KOPT-K1 (cell line): ENCODE measurements around the gene KDM6A.
"Not testable (repeated sequence)": the region's sequence is repeated elsewhere in the genome, so short reads cannot be mapped to it uniquely, and the experiment has no call there.

ENCODE experiments used
- H3K27ac ChIP-seq: fragments of 200-600 bp; sonication (generic); 2 replicates; pipeline ENCODE4 v1.5.1; 2016; ENCODE audit warnings: antibody characterized with exemption, mild to moderate bottlenecking, low read depth, low read length; ENCODE audit not compliant: poor library complexity, severe bottlenecking
- H3K36me3 ChIP-seq: fragments of 200-600 bp; sonication (generic); 2 replicates; pipeline ENCODE4 v1.5.1; 2017; ENCODE audit warnings: antibody characterized with exemption, mild to moderate bottlenecking, low read length, moderate library complexity; ENCODE audit not compliant: insufficient read depth
- H3K9me3 ChIP-seq: fragments of 200-600 bp; sonication (generic); 2 replicates; pipeline ENCODE4 v1.5.1; 2017; ENCODE audit warnings: antibody characterized with exemption, low read length, mild to moderate bottlenecking; ENCODE audit not compliant: insufficient read depth, poor library complexity, severe bottlenecking

Gene KDM6A

GRCh38 chrX:44978976-44979375 is 106.0 kb downstream of the KDM6A start:
- Histone ChIP-seq H3K9me3 (peaks cover 48% of the 10 kb centered on the region), H3K36me3 (peaks cover 5% of the 10 kb centered on the region; the same call in 1 of the 2 replicates), H3K27ac (no peak overlapping the region)

DNA sequence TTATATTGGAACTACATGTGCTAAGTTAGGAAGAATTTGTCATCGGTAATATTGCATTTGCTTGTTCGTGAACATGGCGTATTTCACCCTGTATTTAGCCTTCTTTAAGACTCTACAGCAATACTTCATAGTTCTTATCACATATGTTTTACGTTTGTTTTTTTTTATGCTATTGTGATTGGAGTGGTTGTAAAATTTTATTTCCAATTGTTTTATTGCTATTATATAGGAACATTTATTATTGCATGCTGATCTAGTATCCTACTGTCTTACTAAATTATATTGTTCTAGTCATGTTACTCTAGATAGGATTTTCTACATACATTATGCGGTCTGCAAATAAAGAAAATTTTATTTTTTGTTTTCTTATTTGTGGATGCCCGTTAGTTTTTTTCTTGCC is 107.4 kb downstream of the KDM6A start:
- Histone ChIP-seq H3K9me3 (peaks cover 34% of the 10 kb centered on the region), H3K36me3 (0 out of 2 replicates have a peak, but pooled peaks cover 5% of the 10 kb centered on the region), H3K27ac (no peak overlapping the region)

GRCh38 chrX:44980883-44981282 is 107.9 kb downstream of the KDM6A start:
- peaks cover 29% of the 10 kb centered on the region for H3K9me3 ChIP-seq
- no peak overlapping the region for H3K27ac ChIP-seq
- H3K36me3 ChIP-seq: 0 out of 2 replicates have a peak, but pooled peaks cover 2% of the 10 kb centered on the region

DNA sequence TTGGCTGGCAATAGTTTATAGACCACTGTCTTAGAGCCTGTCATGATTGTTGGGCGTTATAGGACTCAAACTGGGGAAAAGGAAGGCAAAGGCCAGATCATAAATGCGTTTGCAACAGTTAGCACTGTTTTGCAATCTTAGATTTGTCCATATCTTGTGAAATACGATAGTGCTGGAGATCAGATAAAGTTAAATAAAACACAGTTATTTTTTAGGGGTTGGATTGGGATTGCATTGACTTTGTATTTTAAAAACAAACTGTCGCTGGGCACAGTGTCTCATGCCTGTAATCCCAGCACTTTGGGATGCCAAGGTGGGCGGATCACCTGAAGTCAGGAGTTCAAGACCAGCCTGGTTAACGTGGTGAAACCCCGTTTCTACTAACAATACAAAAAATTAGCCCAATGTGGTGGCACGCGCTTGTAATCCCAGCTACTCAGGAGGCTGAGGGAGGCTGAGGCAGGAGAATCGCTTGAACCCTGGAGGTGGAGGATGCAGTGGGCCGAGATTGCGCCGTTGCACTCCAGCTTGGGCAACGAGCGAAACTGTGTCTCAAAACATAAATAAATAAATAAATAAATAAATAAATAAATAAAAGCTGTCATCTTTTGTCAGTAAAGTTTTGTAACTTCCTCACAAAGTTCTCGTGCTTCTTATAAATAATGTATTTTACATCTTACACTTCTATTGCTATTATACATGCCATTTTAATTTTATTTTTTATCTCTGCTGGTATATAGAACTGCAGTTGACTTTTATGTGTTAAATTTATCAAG is 117.2 kb downstream of the KDM6A start:
- Histone ChIP-seq H3K9me3 (no peaks in the 10 kb centered on the region), H3K36me3 (peaks cover 5% of the 10 kb centered on the region; the same call in 1 of the 2 replicates), H3K27ac (no peak overlapping the region)

- Histone ChIP-seq H3K9me3 (no peaks in the 10 kb centered on the region), H3K36me3 (peaks cover 5% of the 10 kb centered on the region; the same call in 1 of the 2 replicates), H3K27ac (no peak overlapping the region)
Measured at GRCh38 chrX:44992775-44993174, 119.8 kb downstream of the KDM6A start.

GRCh38 chrX:44996277-44996676 is 123.3 kb downstream of the KDM6A start:
- Histone ChIP-seq H3K9me3 (no peaks in the 10 kb centered on the region), H3K27ac (no peak overlapping the region), H3K36me3 (no peaks in the 10 kb centered on the region; the same call in 1 of the 2 replicates)

DNA sequence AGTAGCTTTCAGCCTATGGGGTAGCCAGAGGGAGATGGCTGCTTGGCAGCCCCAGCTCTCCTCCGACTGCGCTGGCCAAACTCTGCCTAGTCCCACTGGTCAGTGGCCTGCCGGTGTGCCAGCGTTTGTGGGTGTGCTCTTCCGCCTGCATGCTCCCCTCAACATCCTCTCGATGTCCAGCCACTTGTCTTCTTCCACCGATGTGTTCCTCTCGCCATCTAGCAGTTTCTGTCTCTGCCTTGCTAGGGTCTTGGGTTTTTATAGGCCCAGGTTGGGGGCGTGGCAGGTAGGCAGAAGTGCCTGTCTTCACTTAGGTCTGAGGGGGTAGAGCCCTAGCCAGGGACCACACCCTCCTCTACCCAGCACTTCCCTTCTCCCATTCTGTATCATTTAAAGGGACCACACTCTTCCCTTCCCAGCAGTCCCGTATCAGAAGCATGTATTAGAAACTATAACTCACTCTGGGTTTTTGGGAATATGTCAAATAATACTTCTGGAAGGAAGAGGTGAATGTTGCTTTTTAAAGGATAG is 124.4 kb downstream of the KDM6A start:
- Histone ChIP-seq H3K27ac (no peak overlapping the region), H3K9me3 (no peaks in the 10 kb centered on the region), H3K36me3 (no peaks in the 10 kb centered on the region; the same call in 1 of the 2 replicates)

GRCh38 chrX:44997888-44998287 is 124.9 kb downstream of the KDM6A start:
- Histone ChIP-seq H3K27ac (no peak overlapping the region), H3K9me3 (no peaks in the 10 kb centered on the region), H3K36me3 (no peaks in the 10 kb centered on the region; the same call in 1 of the 2 replicates)

- not testable (repeated sequence) for H3K27ac ChIP-seq, H3K36me3 ChIP-seq, H3K9me3 ChIP-seq
Measured at GRCh38 chrX:44999237-44999636, 126.2 kb downstream of the KDM6A start.

- H3K36me3 ChIP-seq, H3K27ac ChIP-seq: not testable (repeated sequence)
- peaks cover 10% of the 10 kb centered on the region for H3K9me3 ChIP-seq
Measured at GRCh38 chrX:44999872-45000271, 126.9 kb downstream of the KDM6A start.

GRCh38 chrX:45001048-45001447 is 128.1 kb downstream of the KDM6A start:
- Histone ChIP-seq H3K36me3 (peaks cover 5% of the 10 kb centered on the region; the same call in 1 of the 2 replicates), H3K27ac (no peak overlapping the region)

DNA sequence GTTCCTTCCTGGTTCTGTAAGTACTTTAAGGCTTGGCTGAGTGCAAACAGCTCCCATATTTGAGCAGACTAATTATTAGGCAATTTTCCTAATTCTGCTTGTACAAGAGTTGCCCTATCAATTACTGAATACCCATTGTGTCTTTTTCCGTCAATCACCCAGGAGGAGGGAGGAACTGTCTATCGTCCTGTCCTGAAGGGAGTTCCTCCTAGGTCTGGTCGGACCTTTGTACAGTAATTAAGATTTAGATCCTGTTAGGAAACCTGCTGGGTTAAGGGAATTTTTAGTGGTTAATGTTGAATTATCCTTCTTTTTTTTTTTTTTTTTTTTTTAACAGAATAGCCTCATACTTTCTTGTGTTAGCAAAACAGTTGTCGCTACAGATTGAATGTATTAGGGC is 130.1 kb downstream of the KDM6A start:
- Histone ChIP-seq H3K36me3 (peaks cover 5% of the 10 kb centered on the region; the same call in 1 of the 2 replicates), H3K27ac (no peak overlapping the region), H3K9me3 (peaks cover 31% of the 10 kb centered on the region)

More at GRCh38 chrX:45001048-45001447, 128.1 kb downstream of the KDM6A start:
- peaks cover 20% of the 10 kb centered on the region for H3K9me3 ChIP-seq

- H3K27ac ChIP-seq: no peak overlapping the region
- H3K36me3 ChIP-seq: peaks cover 5% of the 10 kb centered on the region; the same call in 1 of the 2 replicates
- H3K9me3 ChIP-seq: peaks cover 31% of the 10 kb centered on the region
Measured at GRCh38 chrX:45006002-45006800, 133.2 kb downstream of the KDM6A start.

DNA sequence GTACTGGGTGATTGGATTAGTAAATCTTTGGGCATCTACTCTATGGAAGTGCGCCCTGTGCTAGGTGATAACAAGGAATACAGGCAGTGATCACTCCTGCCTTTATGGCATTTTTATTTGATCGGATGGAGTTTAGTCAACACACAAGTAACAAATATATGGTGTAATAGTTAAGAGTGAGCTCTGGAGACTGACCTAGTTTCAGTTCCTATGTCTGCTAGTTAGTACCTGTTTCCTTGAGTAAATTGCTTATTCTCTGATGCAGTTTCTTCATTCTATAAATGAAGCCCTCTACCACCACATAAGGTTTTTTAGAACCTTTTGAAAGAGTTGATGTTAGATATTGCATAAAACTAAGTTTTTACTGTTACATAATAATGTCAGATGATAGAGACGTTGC is 134.6 kb downstream of the KDM6A start:
- peaks cover 31% of the 10 kb centered on the region for H3K9me3 ChIP-seq
- no peak overlapping the region for H3K27ac ChIP-seq

GRCh38 chrX:45009371-45010000 is 136.5 kb downstream of the KDM6A start:
- Histone ChIP-seq H3K36me3 (peaks cover 4% of the 10 kb centered on the region; the same call in 1 of the 2 replicates), H3K27ac (no peak overlapping the region)

More for the DNA sequence above, 134.6 kb downstream of the KDM6A start:
- peaks cover 5% of the 10 kb centered on the region; the same call in 1 of the 2 replicates for H3K36me3 ChIP-seq

More at GRCh38 chrX:45009371-45010000, 136.5 kb downstream of the KDM6A start:
- H3K9me3 ChIP-seq: peaks cover 24% of the 10 kb centered on the region
